Measurements from ENCODE around the gene FMNL3.

The FMNL3 gene

DNA sequence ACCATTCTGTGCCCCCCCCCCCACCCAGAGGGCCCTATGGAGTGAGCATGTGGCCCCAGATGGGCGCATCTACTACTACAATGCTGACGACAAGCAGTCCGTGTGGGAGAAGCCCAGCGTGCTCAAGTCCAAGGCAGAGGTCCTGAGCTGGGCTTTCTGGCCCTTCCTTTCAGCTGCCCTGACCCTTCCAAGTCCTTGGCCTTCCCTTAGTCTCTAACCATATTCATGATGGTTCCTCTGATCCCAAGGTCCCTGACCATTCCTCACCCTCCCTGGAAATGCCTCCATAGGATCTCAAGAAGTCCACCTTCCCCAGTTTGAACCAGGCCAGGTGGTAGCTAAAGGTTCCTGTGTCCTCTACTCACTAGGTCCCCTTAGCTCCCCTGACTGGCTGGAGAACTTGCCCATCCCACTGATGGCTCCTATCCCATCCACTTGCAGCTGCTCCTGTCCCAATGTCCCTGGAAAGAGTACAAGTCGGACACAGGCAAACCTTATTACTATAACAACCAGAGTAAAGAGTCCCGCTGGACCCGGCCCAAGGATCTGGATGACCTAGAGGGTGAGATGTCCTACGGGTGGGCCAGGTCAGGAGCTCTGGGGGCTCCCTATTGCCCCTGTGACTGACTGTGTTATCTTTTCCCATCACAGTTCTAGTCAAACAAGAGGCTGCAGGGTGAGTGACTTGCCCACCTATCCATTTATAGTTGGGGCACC, 74.1 kb downstream of the FMNL3 start:
- H3K4me3 ChIP-seq (ENCODE audit: low read length): no peak overlapping the region
- no peak for TF ChIP-seq ZNF274 (IDR thresholded peaks at IDR 0.05; ENCODE audit: low read depth, low read length)

DNA sequence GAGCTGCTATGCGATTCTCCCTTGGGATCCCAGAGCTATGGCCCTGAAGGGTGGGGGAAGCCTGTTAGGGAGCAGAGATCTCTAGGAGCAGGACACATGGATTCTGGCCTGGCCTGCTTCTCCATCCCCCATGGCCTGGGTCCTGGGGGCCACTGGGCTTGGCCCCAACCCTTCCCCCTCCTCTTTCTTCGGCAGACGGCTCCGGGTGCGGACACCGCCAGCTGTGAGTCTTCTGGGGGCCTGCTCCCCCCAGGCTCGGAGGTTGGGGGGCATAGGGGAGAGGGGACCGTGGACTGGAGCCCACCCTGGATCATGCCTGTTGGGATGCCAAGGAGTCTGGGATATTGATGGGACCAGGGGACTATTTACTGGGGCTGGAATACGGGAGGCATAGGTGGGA, 74.8 kb downstream of the FMNL3 start:
- TF ChIP-seq ZNF274 (IDR thresholded peaks at IDR 0.05; ENCODE audit: low read depth, low read length): no peak
- H3K4me3 ChIP-seq (ENCODE audit: low read length): no peak overlapping the region

DNA sequence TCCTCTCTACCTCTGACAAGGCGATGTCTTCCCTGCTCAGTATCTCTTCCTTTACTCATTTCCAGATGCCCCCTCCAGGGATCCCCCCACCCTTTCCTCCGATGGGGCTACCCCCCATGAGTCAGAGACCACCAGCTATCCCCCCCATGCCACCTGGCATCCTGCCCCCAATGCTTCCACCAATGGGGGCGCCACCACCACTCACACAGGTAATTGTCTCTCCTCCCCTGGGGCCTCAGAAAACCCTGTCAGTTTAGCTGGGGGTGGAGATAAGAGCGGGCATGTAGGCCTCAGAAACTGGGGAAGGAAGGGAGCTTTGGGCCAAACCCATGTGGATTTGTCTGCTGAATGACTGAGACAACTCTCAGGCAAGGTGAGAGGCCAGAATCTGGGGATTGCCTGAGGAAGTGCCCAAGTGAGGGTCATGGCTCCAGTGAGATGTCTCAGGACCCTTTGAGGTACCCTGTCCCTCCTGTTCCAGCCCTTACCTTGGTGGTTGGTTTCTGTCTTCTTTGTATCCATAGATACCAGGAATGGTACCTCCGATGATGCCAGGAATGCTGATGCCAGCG, 75.8 kb downstream of the FMNL3 start:
- TF ChIP-seq ZNF274 (IDR thresholded peaks at IDR 0.05; ENCODE audit: low read depth, low read length): no peak
- H3K4me3 ChIP-seq (ENCODE audit: low read length): no peak overlapping the region

DNA sequence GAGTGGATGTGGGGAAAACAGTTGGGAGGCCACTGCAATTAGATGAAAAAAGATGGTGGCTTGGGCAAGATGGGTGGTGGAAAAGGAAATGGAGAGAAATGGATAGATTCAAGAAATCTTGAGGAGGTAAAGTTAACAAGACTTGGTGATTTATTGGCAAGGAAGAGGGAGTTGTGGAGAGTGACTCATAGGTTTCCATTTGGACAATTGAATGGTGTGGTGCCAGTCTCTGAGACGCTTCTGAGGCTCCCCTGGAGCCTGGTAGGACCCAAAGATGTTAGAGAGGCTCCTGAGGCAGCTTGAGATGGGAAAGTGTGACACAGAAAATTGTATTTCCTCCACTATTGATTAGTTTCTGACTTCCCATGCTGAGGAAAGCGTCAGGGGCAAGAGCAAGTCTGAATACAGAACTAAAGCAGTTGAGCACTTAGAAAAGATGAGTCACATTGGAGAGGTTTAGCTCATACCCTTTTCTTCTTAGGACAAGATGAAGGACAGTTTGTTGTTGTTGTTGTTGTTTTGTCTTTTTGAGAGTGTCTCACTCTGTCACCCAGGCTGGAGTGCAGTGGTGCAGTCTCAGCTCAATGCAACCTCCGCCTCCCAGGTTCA, 79.3 kb downstream of the FMNL3 start:
- no peak for TF ChIP-seq ZNF274 (IDR thresholded peaks at IDR 0.05; ENCODE audit: low read depth, low read length)
- no peak overlapping the region for H3K4me3 ChIP-seq (ENCODE audit: low read length)

GRCh38 chr12:49626836-49627235, 80.4 kb downstream of the FMNL3 start:
- no peak overlapping the region for H3K4me3 ChIP-seq (ENCODE audit: low read length)
- TF ChIP-seq ZNF274 (IDR thresholded peaks at IDR 0.05; ENCODE audit: low read depth, low read length): no peak

GRCh38 chr12:49626169-49626835, 80.9 kb downstream of the FMNL3 start:
- H3K4me3 ChIP-seq (ENCODE audit: low read length): no peak overlapping the region
- TF ChIP-seq ZNF274 (IDR thresholded peaks at IDR 0.05; ENCODE audit: low read depth, low read length): no peak

- no peak for TF ChIP-seq ZNF274 (IDR thresholded peaks at IDR 0.05; ENCODE audit: low read depth, low read length)
Measured at GRCh38 chr12:49624921-49625577, 82.2 kb downstream of the FMNL3 start.

GRCh38 chr12:49623142-49623904, 83.9 kb downstream of the FMNL3 start, which contains the start of gene PRPF40B:
Gene PRPF40B (plus strand): TSS chr12:49623561. CDS start chr12:49623591, 30 bp downstream.
- TF ChIP-seq ZNF274 (IDR thresholded peaks at IDR 0.05; ENCODE audit: low read depth, low read length): no peak
- peak within 1 kb of the TSS; percentile 81 for H3K4me3 ChIP-seq (ENCODE audit: low read length)

More at GRCh38 chr12:49624921-49625577, 82.2 kb downstream of the FMNL3 start:
- H3K4me3 ChIP-seq (ENCODE audit: low read length): no peak overlapping the region

DNA sequence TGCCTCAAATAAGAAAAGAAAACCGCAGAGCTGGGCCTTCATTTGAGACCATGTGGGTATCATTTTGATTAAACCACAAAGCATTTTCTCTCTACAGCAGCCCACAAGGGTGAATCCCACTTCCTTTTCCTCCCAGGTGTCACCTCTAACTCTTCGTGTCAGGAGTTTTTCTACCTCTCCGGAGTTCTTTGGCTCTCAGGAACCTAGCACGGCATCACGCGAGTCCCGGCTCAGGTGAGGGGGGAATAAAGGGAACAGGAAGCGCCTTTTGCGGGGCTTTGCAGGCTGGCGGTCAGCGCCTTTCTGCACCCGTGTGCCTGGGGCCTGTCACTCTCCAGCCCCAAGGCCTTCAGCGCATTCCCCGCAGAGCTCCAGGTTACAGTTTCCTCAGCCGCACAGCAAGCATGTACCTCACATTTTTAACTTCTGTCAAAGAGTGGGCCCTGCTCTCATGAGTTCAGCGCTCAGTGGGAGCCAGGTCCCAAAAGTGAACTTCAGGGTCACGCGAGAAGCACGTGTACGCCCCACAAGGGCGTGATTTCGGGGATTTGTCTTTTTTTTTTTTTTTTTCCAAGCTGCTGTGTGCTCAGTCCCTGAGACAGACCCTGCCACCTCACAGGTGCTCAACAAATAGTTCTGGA, 84.6 kb downstream of the FMNL3 start:
- no peak for TF ChIP-seq ZNF274 (IDR thresholded peaks at IDR 0.05; ENCODE audit: low read depth, low read length)

GRCh38 chr12:49621651-49622500, 85.3 kb downstream of the FMNL3 start:
- H3K4me3 ChIP-seq (ENCODE audit: low read length): peak overlapping the region; percentile 81; the same call in 1 of the 2 replicates

More for the DNA sequence above, 84.6 kb downstream of the FMNL3 start:
- peak overlapping the region; percentile 81 for H3K4me3 ChIP-seq (ENCODE audit: low read length)

GRCh38 chr12:49619286-49619685, 87.9 kb downstream of the FMNL3 start:
- TF ChIP-seq ZNF274 (IDR thresholded peaks at IDR 0.05; ENCODE audit: low read depth, low read length): no peak

More at GRCh38 chr12:49621651-49622500, 85.3 kb downstream of the FMNL3 start:
- no peak for TF ChIP-seq ZNF274 (IDR thresholded peaks at IDR 0.05; ENCODE audit: low read depth, low read length)

GRCh38 chr12:49618576-49618975, 88.6 kb downstream of the FMNL3 start:
- TF ChIP-seq ZNF274 (IDR thresholded peaks at IDR 0.05; ENCODE audit: low read depth, low read length): no peak
- no peak overlapping the region for H3K4me3 ChIP-seq (ENCODE audit: low read length)

More at GRCh38 chr12:49619286-49619685, 87.9 kb downstream of the FMNL3 start:
- H3K4me3 ChIP-seq (ENCODE audit: low read length): no peak overlapping the region
